ENCODE measurements around the gene VAC14. TPM values are rescaled to one million over a fixed set of nuclear protein-coding genes. Genes with fewer than 3 reads are reported as not detected.

Gene VAC14
- total and polyA plus RNA-seq, 2 experiments from 2014 or later, result 62.8 to 63.9 TPM

- TF ChIP-seq, protein P1, sequence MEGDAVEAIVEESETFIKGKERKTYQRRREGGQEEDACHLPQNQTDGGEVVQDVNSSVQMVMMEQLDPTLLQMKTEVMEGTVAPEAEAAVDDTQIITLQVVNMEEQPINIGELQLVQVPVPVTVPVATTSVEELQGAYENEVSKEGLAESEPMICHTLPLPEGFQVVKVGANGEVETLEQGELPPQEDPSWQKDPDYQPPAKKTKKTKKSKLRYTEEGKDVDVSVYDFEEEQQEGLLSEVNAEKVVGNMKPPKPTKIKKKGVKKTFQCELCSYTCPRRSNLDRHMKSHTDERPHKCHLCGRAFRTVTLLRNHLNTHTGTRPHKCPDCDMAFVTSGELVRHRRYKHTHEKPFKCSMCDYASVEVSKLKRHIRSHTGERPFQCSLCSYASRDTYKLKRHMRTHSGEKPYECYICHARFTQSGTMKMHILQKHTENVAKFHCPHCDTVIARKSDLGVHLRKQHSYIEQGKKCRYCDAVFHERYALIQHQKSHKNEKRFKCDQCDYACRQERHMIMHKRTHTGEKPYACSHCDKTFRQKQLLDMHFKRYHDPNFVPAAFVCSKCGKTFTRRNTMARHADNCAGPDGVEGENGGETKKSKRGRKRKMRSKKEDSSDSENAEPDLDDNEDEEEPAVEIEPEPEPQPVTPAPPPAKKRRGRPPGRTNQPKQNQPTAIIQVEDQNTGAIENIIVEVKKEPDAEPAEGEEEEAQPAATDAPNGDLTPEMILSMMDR (IDR thresholded peaks at IDR 0.05; ENCODE audit: low read depth, low read length), result no peak
- no peaks in the 10 kb centered on the region for H3K9me3 ChIP-seq (ENCODE audit: low read depth)
- no peak for DNase-seq (ENCODE audit: low read depth in 1 of 2, low spot score in 1 of 2)
- peaks cover 32% of the 10 kb centered on the region for H3K4me1 ChIP-seq (ENCODE audit: low read depth)
- H3K27ac ChIP-seq, result peak overlapping the region; percentile 83
- H3K4me3 ChIP-seq, result no peak overlapping the region
- H3K27me3 ChIP-seq, result no peaks in the 10 kb centered on the region
- no peaks in the 10 kb centered on the region for H3K36me3 ChIP-seq
These were observed 75.7 kb downstream of the VAC14 start for GRCh38 chr16:70725024-70725911.

DNA sequence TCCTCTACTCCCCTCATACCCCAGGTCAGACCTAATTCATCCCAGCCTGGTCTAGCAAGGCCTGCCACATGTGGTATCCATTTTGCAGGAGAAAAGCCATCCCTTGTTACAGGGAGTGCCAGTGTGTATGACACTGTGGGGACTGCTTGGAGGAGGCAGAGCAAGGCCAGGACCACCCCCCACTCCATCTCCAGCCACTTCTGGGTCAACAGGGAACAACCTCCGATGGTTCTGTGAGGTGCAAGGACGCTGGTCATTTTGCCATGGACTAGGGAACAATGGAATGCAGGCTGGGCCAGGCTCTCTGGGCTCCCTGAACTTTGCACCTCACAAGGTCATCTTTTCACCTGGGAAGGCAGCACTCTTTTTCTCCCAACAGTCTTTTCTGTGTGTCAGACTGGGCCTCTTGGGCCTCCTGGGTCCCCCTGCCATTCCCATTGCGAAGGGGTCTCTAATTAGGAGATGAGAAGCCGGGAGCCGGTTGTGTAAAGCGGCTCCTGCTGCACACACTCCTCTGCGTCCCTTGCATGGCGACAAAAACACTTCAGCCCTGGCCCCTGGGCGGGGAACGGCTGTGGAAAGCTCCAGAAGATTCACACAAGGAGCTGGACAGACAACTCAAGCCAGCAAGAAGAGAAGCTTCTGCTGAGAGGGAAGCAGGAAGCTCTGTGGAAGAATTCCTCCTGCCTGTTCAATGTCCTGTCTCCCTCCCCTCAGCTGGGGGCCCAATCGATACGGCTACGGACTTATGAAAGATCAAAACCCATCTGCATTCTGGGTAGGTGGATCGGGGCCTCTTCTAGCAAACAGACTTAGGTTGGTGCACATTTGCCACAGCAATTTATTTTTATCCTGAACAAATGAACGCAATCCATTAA is 76.6 kb downstream of the VAC14 start:
- Histone ChIP-seq H3K4me1 (ENCODE audit: low read depth) (peaks cover 32% of the 10 kb centered on the region), H3K27ac (peak overlapping the region; percentile 83)

DNA sequence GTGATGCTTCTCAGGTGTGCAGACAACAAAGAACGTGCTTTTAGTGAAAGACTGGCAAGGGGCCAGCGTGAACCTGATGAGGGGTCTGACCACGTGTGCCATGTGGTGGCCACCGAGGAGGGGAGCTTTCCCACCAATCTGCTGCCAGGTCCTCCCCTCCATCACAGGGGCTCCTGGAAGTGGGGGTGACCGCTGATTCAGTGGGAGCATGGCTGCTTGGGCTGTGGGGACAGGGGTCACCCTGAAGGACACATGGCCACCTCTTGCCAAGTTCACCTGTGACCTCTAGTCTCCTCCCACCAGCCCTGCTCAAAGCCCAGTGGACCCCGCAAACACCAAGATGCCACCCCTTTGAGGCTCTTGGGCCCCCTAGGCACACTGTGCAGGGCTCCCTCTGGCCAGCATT is 77.2 kb downstream of the VAC14 start:
- Histone ChIP-seq H3K36me3 (no peaks in the 10 kb centered on the region), H3K27me3 (no peaks in the 10 kb centered on the region), H3K4me1 (ENCODE audit: low read depth) (peaks cover 32% of the 10 kb centered on the region), H3K4me3 (no peak overlapping the region), H3K27ac (no peak overlapping the region), H3K9me3 (ENCODE audit: low read depth) (no peaks in the 10 kb centered on the region)
- TF ChIP-seq, protein P1 (IDR thresholded peaks at IDR 0.05; ENCODE audit: low read depth, low read length), result no peak
- DNase-seq (ENCODE audit: low read depth in 1 of 2, low spot score in 1 of 2), result no peak

More for the DNA sequence above, 76.6 kb downstream of the VAC14 start:
- Histone ChIP-seq H3K36me3 (no peaks in the 10 kb centered on the region), H3K27me3 (no peaks in the 10 kb centered on the region), H3K9me3 (ENCODE audit: low read depth) (no peaks in the 10 kb centered on the region), H3K4me3 (no peak overlapping the region)
- DNase-seq (ENCODE audit: low read depth in 1 of 2, low spot score in 1 of 2), result no peak
- TF ChIP-seq, protein P1 (IDR thresholded peaks at IDR 0.05; ENCODE audit: low read depth, low read length), result no peak

DNA sequence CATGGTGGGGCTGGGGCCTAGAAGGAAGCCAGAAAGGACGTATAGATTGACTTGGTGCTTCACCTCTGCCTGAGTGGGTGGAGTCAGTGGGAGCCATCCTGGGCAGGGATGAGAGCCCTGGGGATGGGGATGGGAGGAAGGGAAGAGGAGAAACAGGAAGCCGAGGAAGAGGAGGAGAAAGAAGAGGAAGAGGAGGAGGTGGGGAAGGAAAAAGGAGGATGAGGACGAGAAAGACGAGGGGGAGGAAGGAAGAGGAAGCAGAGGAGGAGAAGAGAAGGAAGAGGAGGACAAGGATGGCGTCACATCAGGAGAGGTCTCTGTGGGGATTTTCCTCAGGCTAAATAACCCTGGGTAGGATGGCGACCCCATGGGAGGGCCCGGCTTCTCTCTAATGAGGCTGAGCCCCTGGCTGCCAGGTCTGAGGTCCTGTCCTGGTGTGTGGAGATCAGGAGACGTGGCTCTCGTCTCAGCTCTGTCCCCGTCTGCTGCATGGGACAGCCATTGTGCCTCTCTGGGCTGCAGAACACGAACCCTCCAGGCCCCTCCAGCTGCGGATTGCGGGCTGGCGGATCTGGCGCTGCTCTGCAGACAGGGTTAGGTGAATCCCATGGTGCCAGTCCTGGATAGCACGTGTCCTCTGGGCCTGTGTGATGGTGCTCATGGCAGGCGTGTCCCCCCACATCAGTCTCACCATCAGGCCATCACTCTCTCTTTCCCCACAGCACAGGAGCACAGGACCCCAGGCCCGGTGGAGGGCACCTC is 79.6 kb downstream of the VAC14 start:
- Histone ChIP-seq H3K36me3 (no peaks in the 10 kb centered on the region), H3K27me3 (no peaks in the 10 kb centered on the region), H3K4me3 (no peak overlapping the region), H3K9me3 (ENCODE audit: low read depth) (no peaks in the 10 kb centered on the region), H3K4me1 (ENCODE audit: low read depth) (peaks cover 26% of the 10 kb centered on the region), H3K27ac (no peak overlapping the region)
- TF ChIP-seq, protein P1 (IDR thresholded peaks at IDR 0.05; ENCODE audit: low read depth, low read length), result no peak
- no peak for DNase-seq (ENCODE audit: low read depth in 1 of 2, low spot score in 1 of 2)

Measured in cardiac muscle cell (in vitro differentiated cells and primary cell).